Measurements from ENCODE around the gene AHCYL2. TPM values are rescaled to one million over a fixed set of nuclear protein-coding genes. Genes with fewer than 3 reads are reported as not detected.

Gene AHCYL2
- polyA plus RNA-seq, 1 donor from 2014 or later = 39.9 TPM

- TF ChIP-seq CTCF (IDR thresholded peaks at IDR 0.05; ENCODE audit: poor library complexity, severe bottlenecking) (no peak), POLR2AphosphoS5 (IDR thresholded peaks at IDR 0.05) (no peak), MXI1 (conservative IDR thresholded peaks at IDR 0.05; ENCODE audit: poor library complexity, severe bottlenecking) (no peak), TAF1 (IDR thresholded peaks at IDR 0.05; ENCODE audit: low read depth) (no peak), REST (IDR thresholded peaks at IDR 0.05; ENCODE audit: borderline replicate concordance) (no peak), EP300 (conservative IDR thresholded peaks at IDR 0.05; ENCODE audit: poor library complexity, severe bottlenecking) (no peak), SMC3 (conservative IDR thresholded peaks at IDR 0.05; ENCODE audit: poor library complexity) (no peak)
- no peak overlapping the region for H2AFZ ChIP-seq (ENCODE audit: low read depth, low read length)
- no peaks in the 10 kb centered on the region for H3K9me2 ChIP-seq (ENCODE audit: insufficient read depth, low read length)
- no peak overlapping the region for H3K27ac ChIP-seq (ENCODE audit: low read length)
- no peaks in the 10 kb centered on the region for H3K27me3 ChIP-seq (ENCODE audit: insufficient read depth, low read depth, low read length)
- no peak overlapping the region for H3K4me2 ChIP-seq (ENCODE audit: low read length)
- no peaks in the 10 kb centered on the region for H3K79me2 ChIP-seq (replicated peaks; ENCODE audit: insufficient read depth, low read length)
- H3K4me3 ChIP-seq (ENCODE audit: low read length) = no peak overlapping the region
- no peaks in the 10 kb centered on the region for H4K20me1 ChIP-seq (ENCODE audit: insufficient read depth)
- no peak overlapping the region for H3K9ac ChIP-seq (ENCODE audit: low read length)
- no peaks in the 10 kb centered on the region for H3K36me3 ChIP-seq (ENCODE audit: insufficient read depth, low read length)
- no peaks in the 10 kb centered on the region for H3F3A ChIP-seq (ENCODE audit: insufficient read depth, low read length, poor library complexity, severe bottlenecking)
- no peaks in the 10 kb centered on the region for H3K9me3 ChIP-seq (ENCODE audit: low read length)
Measured at GRCh38 chr7:129437190-129437589, 212.4 kb downstream of the AHCYL2 start.

GRCh38 chr7:129438281-129438838 lies 213.5 kb downstream of the AHCYL2 start:
- Histone ChIP-seq H3K9ac (ENCODE audit: low read length) (no peak overlapping the region), H2AFZ (ENCODE audit: low read depth, low read length) (no peak overlapping the region)

More at GRCh38 chr7:129438281-129438838, 213.5 kb downstream of the AHCYL2 start:
- Histone ChIP-seq H3K36me3 (ENCODE audit: insufficient read depth, low read length) (no peaks in the 10 kb centered on the region), H3K27ac (ENCODE audit: low read length) (no peak overlapping the region), H3K27me3 (ENCODE audit: insufficient read depth, low read depth, low read length) (no peaks in the 10 kb centered on the region), H3K79me2 (replicated peaks; ENCODE audit: insufficient read depth, low read length) (no peaks in the 10 kb centered on the region), H3K9me2 (ENCODE audit: insufficient read depth, low read length) (no peaks in the 10 kb centered on the region), H3F3A (ENCODE audit: insufficient read depth, low read length, poor library complexity, severe bottlenecking) (no peaks in the 10 kb centered on the region), H3K4me2 (ENCODE audit: low read length) (no peak overlapping the region), H4K20me1 (ENCODE audit: insufficient read depth) (no peaks in the 10 kb centered on the region), H3K4me3 (ENCODE audit: low read length) (no peak overlapping the region), H3K9me3 (ENCODE audit: low read length) (no peaks in the 10 kb centered on the region)
- no peak for TF ChIP-seq REST (IDR thresholded peaks at IDR 0.05; ENCODE audit: borderline replicate concordance)
- no peak for TF ChIP-seq SMC3 (conservative IDR thresholded peaks at IDR 0.05; ENCODE audit: poor library complexity)
- TF ChIP-seq TAF1 (IDR thresholded peaks at IDR 0.05; ENCODE audit: low read depth) = no peak
- TF ChIP-seq RAD21 (conservative IDR thresholded peaks at IDR 0.05) = no peak
- TF ChIP-seq POLR2AphosphoS5 (IDR thresholded peaks at IDR 0.05) = no peak
- TF ChIP-seq EZH2 (IDR thresholded peaks at IDR 0.05; ENCODE audit: borderline replicate concordance, insufficient read depth, low read length, poor library complexity, severe bottlenecking) = no peak
- no peak for TF ChIP-seq MXI1 (conservative IDR thresholded peaks at IDR 0.05; ENCODE audit: poor library complexity, severe bottlenecking)
- TF ChIP-seq EP300 (conservative IDR thresholded peaks at IDR 0.05; ENCODE audit: poor library complexity, severe bottlenecking) = no peak
- no peak for TF ChIP-seq CTCF (IDR thresholded peaks at IDR 0.05; ENCODE audit: poor library complexity, severe bottlenecking)

Data from neural cell (in vitro differentiated cells).